Vagina (tissue), 2 donors: ENCODE measurements around the gene RCAN1.

ENCODE experiments used
- CTCF ChIP-seq, 3 experiments: fragments of 450-650 bp in 2 of 3; fragments of 200-600 bp in 1 of 3; sonication (generic) in 1 of 3; IDR thresholded peaks; one replicate each; pipeline ENCODE4 v1.5.1; 2017 to 2019; ENCODE audit warnings: antibody characterized with exemption in 3 of 3, mild to moderate bottlenecking in 2 of 3, moderate library complexity in 2 of 3
- POLR2AphosphoS5 ChIP-seq, 2 donors: sonication (generic); formaldehyde crosslinking; IDR thresholded peaks; one replicate each; pipeline ENCODE4 v1.9.0; 2017; ENCODE audit warnings: antibody characterized with exemption in 2 of 2, mild to moderate bottlenecking in 2 of 2, low read depth in 1 of 2; ENCODE audit not compliant: insufficient read depth in 1 of 2

- no peak for TF ChIP-seq POLR2AphosphoS5 (IDR thresholded peaks at IDR 0.05; ENCODE audit: insufficient read depth in 1 of 2, low read depth in 1 of 2)
- TF ChIP-seq CTCF (IDR thresholded peaks at IDR 0.05), result no peak
Measured at GRCh38 chr21:34560021-34560420, 54.9 kb downstream of the RCAN1 start.
